ENCODE results near the gene ANAPC13.

The ANAPC13 gene

GRCh38 chr3:134460965-134461364, 24.8 kb downstream of the ANAPC13 start:
- no peak for TF ChIP-seq CTCF (conservative IDR thresholded peaks at IDR 0.05; ENCODE audit: control insufficient read depth, insufficient read depth, low read depth, low read length)
- H3K4me3 ChIP-seq (ENCODE audit: control insufficient read depth, low read depth, low read length) = no peak overlapping the region
- peak; percentile 98 for DNase-seq (ENCODE audit: low read depth)

GRCh38 chr3:134459562-134459961, 26.2 kb downstream of the ANAPC13 start:
- H3K4me3 ChIP-seq (ENCODE audit: control insufficient read depth, low read depth, low read length) = no peak overlapping the region
- no peak for TF ChIP-seq CTCF (conservative IDR thresholded peaks at IDR 0.05; ENCODE audit: control insufficient read depth, insufficient read depth, low read depth, low read length)
- no peak for DNase-seq (ENCODE audit: low read depth)

- no peak for DNase-seq (ENCODE audit: low read depth)
- TF ChIP-seq CTCF (conservative IDR thresholded peaks at IDR 0.05; ENCODE audit: control insufficient read depth, insufficient read depth, low read depth, low read length) = no peak
- no peak overlapping the region for H3K4me3 ChIP-seq (ENCODE audit: control insufficient read depth, low read depth, low read length)
These were observed 27.3 kb downstream of the ANAPC13 start for GRCh38 chr3:134458406-134458945.

DNA sequence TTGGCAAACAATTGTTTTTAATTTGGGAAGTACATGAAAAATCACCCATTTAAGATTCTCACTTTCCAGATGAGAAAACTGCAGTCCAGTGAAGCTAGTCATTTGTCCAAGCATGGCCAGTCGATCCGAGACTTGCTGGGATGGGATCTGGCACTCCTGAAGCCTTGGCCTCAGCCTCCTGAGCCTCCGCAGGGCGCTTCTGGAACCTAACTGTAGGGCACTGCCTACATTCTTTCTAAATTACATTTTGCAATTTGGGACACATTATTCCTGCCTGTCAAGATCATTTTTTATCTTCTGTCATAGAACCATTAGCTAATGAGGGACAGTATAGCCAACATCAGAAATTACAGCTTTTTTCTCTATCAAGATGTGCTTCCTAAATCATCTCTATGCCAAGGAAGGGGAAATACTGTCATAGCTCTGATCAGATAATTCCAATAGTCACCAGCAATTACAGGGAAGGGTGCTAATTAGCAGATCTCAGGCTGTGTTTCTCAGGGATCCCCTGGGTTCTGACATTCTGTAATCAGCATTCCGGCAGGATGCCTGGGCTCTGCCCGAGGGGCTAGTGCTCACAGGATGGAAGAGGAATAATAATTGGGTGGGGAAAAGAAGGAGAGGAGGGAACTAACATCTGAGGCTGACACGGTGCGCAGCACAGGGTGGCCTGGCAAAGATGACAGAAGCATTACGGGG, 28.3 kb downstream of the ANAPC13 start:
- no peak overlapping the region for H3K4me3 ChIP-seq (ENCODE audit: control insufficient read depth, low read depth, low read length)
- no peak for DNase-seq (ENCODE audit: low read depth)
- TF ChIP-seq CTCF (conservative IDR thresholded peaks at IDR 0.05; ENCODE audit: control insufficient read depth, insufficient read depth, low read depth, low read length) = no peak

DNA sequence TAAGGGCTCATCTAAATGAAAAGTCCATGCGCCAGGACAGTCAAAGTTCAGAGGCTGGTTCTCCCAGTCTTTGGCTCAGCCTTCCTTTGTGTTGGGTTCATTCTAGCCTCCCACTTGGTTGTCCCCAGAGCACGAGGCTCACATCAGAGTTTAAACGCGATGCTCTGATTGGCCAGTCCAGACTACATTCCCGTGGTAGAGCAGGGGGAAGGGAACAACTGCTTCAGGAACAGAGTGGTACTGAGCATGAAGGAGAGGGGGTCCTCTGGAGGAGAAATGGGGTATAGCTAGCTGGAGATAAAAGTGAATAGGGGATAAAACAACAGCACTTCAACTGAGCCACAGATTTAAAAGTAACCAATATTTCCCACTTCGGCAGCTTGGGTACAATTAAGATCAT, 32.2 kb downstream of the ANAPC13 start:
- peak; percentile 10 for TF ChIP-seq CTCF (conservative IDR thresholded peaks at IDR 0.05; ENCODE audit: control insufficient read depth, insufficient read depth, low read depth, low read length)
- H3K4me3 ChIP-seq (ENCODE audit: control insufficient read depth, low read depth, low read length) = no peak overlapping the region
- DNase-seq (ENCODE audit: low read depth) = no peak

DNA sequence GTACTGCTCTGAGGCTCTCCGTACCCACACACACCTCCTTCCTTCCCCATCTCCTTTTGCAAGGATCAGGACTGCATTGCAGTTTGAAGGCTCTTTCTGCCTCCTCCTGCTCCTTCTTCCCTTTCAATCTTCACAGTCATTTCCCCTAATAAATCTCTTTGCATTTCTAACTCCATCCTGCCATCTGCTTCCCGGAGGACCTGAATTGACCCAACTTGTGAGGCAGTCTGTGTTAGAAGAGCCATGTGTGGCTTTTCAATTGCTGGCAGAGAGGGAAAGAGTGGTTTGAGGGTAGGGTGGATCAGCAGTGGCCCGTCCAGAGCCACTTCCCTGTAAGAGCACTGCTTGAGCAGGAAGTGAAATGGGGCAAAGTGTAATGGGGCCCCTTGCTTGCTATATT, 35.8 kb downstream of the ANAPC13 start:
- no peak for TF ChIP-seq CTCF (conservative IDR thresholded peaks at IDR 0.05; ENCODE audit: control insufficient read depth, insufficient read depth, low read depth, low read length)
- H3K4me3 ChIP-seq (ENCODE audit: control insufficient read depth, low read depth, low read length) = no peak overlapping the region
- no peak for DNase-seq (ENCODE audit: low read depth)
